ENCODE results near the gene WWOX.

DNA sequence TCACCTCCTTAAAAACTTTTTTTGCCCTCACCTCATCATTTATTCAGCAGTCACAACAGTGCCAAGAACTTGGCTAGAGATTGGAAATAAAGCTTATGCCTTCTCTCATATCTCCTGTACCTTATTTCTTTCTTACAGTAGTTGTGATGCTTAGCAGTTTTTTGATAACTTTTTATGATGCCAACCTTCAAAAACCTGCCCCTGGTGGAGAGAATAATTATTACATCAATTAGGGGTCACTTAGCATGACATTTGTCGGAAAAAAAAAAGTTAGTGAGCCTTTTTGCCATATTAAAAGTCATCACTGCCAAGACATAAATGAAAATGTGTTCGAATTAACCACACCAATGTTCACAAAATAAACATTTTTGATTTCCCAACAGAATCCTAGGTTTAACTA, 296.6 kb downstream of the WWOX start:
- TF ChIP-seq, protein P1, sequence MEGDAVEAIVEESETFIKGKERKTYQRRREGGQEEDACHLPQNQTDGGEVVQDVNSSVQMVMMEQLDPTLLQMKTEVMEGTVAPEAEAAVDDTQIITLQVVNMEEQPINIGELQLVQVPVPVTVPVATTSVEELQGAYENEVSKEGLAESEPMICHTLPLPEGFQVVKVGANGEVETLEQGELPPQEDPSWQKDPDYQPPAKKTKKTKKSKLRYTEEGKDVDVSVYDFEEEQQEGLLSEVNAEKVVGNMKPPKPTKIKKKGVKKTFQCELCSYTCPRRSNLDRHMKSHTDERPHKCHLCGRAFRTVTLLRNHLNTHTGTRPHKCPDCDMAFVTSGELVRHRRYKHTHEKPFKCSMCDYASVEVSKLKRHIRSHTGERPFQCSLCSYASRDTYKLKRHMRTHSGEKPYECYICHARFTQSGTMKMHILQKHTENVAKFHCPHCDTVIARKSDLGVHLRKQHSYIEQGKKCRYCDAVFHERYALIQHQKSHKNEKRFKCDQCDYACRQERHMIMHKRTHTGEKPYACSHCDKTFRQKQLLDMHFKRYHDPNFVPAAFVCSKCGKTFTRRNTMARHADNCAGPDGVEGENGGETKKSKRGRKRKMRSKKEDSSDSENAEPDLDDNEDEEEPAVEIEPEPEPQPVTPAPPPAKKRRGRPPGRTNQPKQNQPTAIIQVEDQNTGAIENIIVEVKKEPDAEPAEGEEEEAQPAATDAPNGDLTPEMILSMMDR (IDR thresholded peaks at IDR 0.05; ENCODE audit: poor library complexity), result no peak
- TF ChIP-seq EZH2phosphoT487 (IDR thresholded peaks at IDR 0.05; ENCODE audit: low read depth, severe bottlenecking, unreplicated experiment) (no peak), EZH2 (IDR thresholded peaks at IDR 0.05; ENCODE audit: borderline replicate concordance) (no peak)

All from hepatocyte (in vitro differentiated cells).